ENCODE measurements around the gene SALL3.

SALL3 gene

DNA sequence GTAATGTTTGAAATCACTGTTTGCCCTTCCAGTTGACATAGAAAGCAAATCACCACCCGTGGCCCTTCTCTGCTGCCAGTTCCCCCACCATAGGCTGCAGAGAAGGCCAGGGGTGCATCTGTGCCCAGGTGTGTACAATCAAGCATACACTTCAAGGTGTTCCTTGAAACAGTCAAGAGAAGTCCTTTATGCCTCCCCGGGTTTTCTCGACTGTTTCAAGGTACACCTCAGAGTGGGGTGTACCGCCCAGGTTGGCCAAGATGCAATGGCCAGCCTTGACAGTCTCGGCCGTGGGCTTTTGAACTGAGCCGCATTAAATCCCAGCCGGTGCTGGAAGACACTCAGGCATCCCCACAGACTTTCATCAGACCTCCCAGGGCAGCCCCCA, 68.6 kb downstream of the SALL3 start:
- Histone ChIP-seq H2AFZ (ENCODE audit: low read depth, low read length) (no peak overlapping the region), H3K36me3 (ENCODE audit: insufficient read depth, low read length) (no peaks in the 10 kb centered on the region), H3K4me3 (ENCODE audit: low read length) (no peak overlapping the region), H3K9me3 (ENCODE audit: low read length) (no peaks in the 10 kb centered on the region), H3K27me3 (ENCODE audit: insufficient read depth, low read length) (no peaks in the 10 kb centered on the region), H3K4me1 (ENCODE audit: insufficient read depth, low read length) (no peaks in the 10 kb centered on the region)

DNA sequence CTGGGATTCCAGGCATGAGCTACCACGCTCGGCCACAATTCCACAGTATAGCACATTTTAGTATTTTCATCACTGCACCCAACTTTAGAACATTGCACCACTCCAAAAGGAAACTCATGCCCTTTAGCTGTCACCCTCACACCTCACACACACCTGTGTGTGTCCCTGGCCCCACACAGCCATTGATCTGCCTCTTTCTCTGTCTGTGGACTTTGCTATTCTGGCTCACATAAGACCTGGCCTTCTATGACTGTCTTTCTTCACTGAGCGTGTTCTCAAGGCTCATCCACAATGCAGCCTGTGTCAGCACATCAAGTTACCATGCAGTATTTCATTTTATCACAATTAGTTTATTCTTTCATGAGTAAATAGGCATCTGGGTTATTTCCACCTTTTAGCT, 69.9 kb downstream of the SALL3 start:
- Histone ChIP-seq H3K27me3 (ENCODE audit: insufficient read depth, low read length) (no peaks in the 10 kb centered on the region), H3K9me3 (ENCODE audit: low read length) (no peaks in the 10 kb centered on the region), H3K4me1 (ENCODE audit: insufficient read depth, low read length) (no peaks in the 10 kb centered on the region), H2AFZ (ENCODE audit: low read depth, low read length) (no peak overlapping the region), H3K4me3 (ENCODE audit: low read length) (no peak overlapping the region), H3K36me3 (ENCODE audit: insufficient read depth, low read length) (no peaks in the 10 kb centered on the region)
